GM12878 (cell line): Measurements from ENCODE around the gene TAPBP. TPM values are rescaled to one million over a fixed set of nuclear protein-coding genes. Genes with fewer than 3 reads are reported as not detected.

Experiments
- CEBPB ChIP-seq, 2 experiments: fragments of 150-350 bp in 1 of 2; IDR thresholded peaks; 2 replicates each; pipeline ENCODE4 v1.6.1; 2012 to 2014; ENCODE audit warnings: low read depth in 2 of 2, low read length in 2 of 2, borderline replicate concordance in 1 of 2, inconsistent platforms in 1 of 2
- CHD4 ChIP-seq: fragments of 200-600 bp; sonication (generic); IDR thresholded peaks from 2 replicates; pipeline ENCODE4 v1.6.1; 2016; ENCODE audit warnings: mild to moderate bottlenecking
- GABPA ChIP-seq: IDR thresholded peaks from 2 replicates; pipeline ENCODE4 v1.6.1; 2014; ENCODE audit warnings: antibody characterized with exemption, low read depth, mild to moderate bottlenecking, inconsistent platforms
- GATAD2B ChIP-seq: fragments of 450-650 bp; conservative IDR thresholded peaks from 2 replicates; pipeline ENCODE4 v1.6.1; 2017; ENCODE audit warnings: low read depth, mild to moderate bottlenecking, moderate library complexity
- HDAC2 ChIP-seq: fragments of 200-600 bp; sonication (generic); IDR thresholded peaks from 2 replicates; pipeline ENCODE4 v1.6.1; 2017
- JUNB ChIP-seq: IDR thresholded peaks from 2 replicates; pipeline ENCODE4 v1.6.1; 2016; ENCODE audit warnings: antibody characterized with exemption, mild to moderate bottlenecking
- LARP7 ChIP-seq: fragments of 450-650 bp; IDR thresholded peaks from 2 replicates; pipeline ENCODE4 v1.6.1; 2017; ENCODE audit warnings: mild to moderate bottlenecking
- MEF2A ChIP-seq: IDR thresholded peaks from 2 replicates; pipeline ENCODE4 v1.6.1; 2011; ENCODE audit warnings: low read depth, mild to moderate bottlenecking, low read length, moderate library complexity; ENCODE audit not compliant: insufficient read depth
- NR2C2 ChIP-seq: IDR thresholded peaks from 2 replicates; pipeline ENCODE4 v1.6.1; 2011; ENCODE audit warnings: borderline replicate concordance, low read depth; ENCODE audit not compliant: control insufficient read depth, insufficient read length
- SUZ12 ChIP-seq: fragments of 200-600 bp; sonication (generic); IDR thresholded peaks from one replicate; pipeline ENCODE4 v1.6.1; 2018; ENCODE audit warnings: antibody characterized with exemption, mild to moderate bottlenecking; ENCODE audit not compliant: unreplicated experiment
- TAF1 ChIP-seq: IDR thresholded peaks from 2 replicates; pipeline ENCODE4 v1.6.1; 2011; ENCODE audit warnings: mild to moderate bottlenecking, low read depth, low read length, borderline replicate concordance
- ZBED1 ChIP-seq: IDR thresholded peaks from 2 replicates; pipeline ENCODE4 v1.6.1; 2016; ENCODE audit warnings: borderline replicate concordance
- ZNF384 ChIP-seq: IDR thresholded peaks from 2 replicates; pipeline ENCODE4 v1.6.1; 2012; ENCODE audit warnings: low read depth, mild to moderate bottlenecking, low read length, improper control_type of control experiment, borderline replicate concordance
- polyA plus RNA-seq, 11 experiments: library from polyadenylated mRNA; depleted of rRNA in 4 of 11; unstranded in 6 of 11; stranded (reverse) in 5 of 11; fragments of >200 nt; fragmentation: Nextera tagmentation in 4 of 11; fragmentation: Illumina TruSeq in 1 of 11; extraction: Ambion mirVana in 4 of 11; extraction: Trizol in 1 of 11; gene quantifications; 1 replicate in 1 of 11; 2 replicates in 10 of 11; pipeline versions ENCODE4 v1.2.1 to v1.2.3, GENCODE V29; 2011 to 2016; ENCODE audit warnings: inconsistent platforms in 2 of 11, missing spikeins in 2 of 11, low read depth in 1 of 11
- total RNA-seq, 4 experiments: library from RNA; depleted of rRNA in 3 of 4; stranded (reverse); fragments of >200 nt in 3 of 4; fragmentation: Illumina TruSeq in 1 of 4; extraction: Trizol in 1 of 4; gene quantifications; 2 replicates each; pipeline versions ENCODE4 v1.2.1 to v1.2.3, GENCODE V29; 2013 to 2021
- TF ChIP-seq, protein P1 (sequence below): fragments of 450-650 bp; IDR thresholded peaks from 2 replicates; pipeline ENCODE4 v1.6.1; 2017; ENCODE audit warnings: mild to moderate bottlenecking, moderate library complexity
- TF ChIP-seq, protein P2 (sequence below): fragments of 450-650 bp; IDR thresholded peaks from 2 replicates; pipeline ENCODE4 v1.6.1; 2017; ENCODE audit warnings: antibody characterized with exemption, mild to moderate bottlenecking, moderate library complexity
- TF ChIP-seq, protein P3 (sequence below): fragments of 450-650 bp; IDR thresholded peaks from 2 replicates; pipeline ENCODE4 v1.6.1; 2018; ENCODE audit warnings: mild to moderate bottlenecking, low read depth, moderate library complexity; ENCODE audit not compliant: partially characterized antibody
- TF ChIP-seq, protein P4 (sequence below): IDR thresholded peaks from 2 replicates; pipeline ENCODE4 v1.6.1; 2011; ENCODE audit warnings: borderline replicate concordance, low read depth, mild to moderate bottlenecking, moderate library complexity, mixed read lengths, low read length; ENCODE audit not compliant: insufficient read depth; ENCODE audit errors: extremely low read length

Gene TAPBP
- total and polyA plus RNA-seq, 10 of the 15 experiments (the other 5 are each of a cell fraction or from before 2014, with no cell fraction given), result 14.6 to 210 (median 78.1) TPM

DNA sequence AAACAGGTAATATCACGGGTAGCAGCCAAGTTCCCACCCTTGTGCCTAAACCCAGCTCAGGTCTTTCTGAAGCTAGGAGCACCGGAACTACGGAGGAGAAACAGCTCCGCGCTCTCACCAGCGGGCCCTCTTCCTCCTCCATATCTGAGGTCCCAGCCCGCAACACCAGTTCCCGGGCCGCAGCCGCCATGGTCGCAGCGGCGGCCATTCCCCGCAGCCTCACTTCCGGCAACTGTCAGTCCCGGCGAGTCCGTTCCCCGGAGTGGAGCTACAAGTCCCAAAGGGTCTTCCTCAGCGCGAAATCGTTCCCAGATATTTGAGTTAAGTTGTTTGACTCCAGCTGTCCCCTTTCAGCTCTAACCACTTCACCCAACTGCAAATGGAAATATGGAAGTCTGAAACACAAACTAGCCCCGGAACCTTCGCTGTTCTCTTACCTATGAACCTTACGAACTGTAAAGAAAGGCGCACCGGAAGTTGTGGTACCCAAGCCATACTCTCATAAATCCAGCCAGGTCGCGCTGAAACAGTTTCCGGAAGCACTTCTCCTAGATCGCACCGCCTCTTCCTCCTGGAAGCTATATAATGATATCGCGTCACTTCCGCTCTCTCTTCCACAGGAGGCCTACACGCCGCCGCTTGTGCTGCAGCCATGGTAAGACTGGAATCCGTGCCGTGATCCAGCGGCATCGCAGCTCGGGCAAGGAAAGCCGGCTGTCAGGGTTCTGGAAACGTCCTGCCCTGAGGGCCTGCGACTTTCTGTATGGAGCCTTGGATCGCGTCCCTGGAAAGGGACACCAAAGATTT, 42.2 kb downstream of the TAPBP start, which contains the start of the genes RPS18 and VPS52 (continued):
- TF ChIP-seq, protein P1, sequence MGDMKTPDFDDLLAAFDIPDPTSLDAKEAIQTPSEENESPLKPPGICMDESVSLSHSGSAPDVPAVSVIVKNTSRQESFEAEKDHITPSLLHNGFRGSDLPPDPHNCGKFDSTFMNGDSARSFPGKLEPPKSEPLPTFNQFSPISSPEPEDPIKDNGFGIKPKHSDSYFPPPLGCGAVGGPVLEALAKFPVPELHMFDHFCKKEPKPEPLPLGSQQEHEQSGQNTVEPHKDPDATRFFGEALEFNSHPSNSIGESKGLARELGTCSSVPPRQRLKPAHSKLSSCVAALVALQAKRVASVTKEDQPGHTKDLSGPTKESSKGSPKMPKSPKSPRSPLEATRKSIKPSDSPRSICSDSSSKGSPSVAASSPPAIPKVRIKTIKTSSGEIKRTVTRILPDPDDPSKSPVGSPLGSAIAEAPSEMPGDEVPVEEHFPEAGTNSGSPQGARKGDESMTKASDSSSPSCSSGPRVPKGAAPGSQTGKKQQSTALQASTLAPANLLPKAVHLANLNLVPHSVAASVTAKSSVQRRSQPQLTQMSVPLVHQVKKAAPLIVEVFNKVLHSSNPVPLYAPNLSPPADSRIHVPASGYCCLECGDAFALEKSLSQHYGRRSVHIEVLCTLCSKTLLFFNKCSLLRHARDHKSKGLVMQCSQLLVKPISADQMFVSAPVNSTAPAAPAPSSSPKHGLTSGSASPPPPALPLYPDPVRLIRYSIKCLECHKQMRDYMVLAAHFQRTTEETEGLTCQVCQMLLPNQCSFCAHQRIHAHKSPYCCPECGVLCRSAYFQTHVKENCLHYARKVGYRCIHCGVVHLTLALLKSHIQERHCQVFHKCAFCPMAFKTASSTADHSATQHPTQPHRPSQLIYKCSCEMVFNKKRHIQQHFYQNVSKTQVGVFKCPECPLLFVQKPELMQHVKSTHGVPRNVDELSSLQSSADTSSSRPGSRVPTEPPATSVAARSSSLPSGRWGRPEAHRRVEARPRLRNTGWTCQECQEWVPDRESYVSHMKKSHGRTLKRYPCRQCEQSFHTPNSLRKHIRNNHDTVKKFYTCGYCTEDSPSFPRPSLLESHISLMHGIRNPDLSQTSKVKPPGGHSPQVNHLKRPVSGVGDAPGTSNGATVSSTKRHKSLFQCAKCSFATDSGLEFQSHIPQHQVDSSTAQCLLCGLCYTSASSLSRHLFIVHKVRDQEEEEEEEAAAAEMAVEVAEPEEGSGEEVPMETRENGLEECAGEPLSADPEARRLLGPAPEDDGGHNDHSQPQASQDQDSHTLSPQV, result no peak
- TF ChIP-seq JUNB (0 out of 2 replicates have a peak, but pooled peaks have one; percentile 7), TAF1 (peak; percentile 98), LARP7 (peak; percentile 76; the same call in 1 of the 2 replicates), ZNF384 (no peak), ZBED1 (peak; percentile 93), CEBPB (IDR thresholded peaks at IDR 0.05; ENCODE audit: borderline replicate concordance in 1 of 2, low read depth in 2 of 2, low read length in 2 of 2) (no peak), GABPA (no peak), GATAD2B (peak; percentile 46), HDAC2 (no peak), SUZ12 (no peak), NR2C2 (no peak), MEF2A (0 out of 2 replicates have a peak, but pooled peaks have one; percentile 30), CHD4 (no peak)
- TF ChIP-seq, protein P2, sequence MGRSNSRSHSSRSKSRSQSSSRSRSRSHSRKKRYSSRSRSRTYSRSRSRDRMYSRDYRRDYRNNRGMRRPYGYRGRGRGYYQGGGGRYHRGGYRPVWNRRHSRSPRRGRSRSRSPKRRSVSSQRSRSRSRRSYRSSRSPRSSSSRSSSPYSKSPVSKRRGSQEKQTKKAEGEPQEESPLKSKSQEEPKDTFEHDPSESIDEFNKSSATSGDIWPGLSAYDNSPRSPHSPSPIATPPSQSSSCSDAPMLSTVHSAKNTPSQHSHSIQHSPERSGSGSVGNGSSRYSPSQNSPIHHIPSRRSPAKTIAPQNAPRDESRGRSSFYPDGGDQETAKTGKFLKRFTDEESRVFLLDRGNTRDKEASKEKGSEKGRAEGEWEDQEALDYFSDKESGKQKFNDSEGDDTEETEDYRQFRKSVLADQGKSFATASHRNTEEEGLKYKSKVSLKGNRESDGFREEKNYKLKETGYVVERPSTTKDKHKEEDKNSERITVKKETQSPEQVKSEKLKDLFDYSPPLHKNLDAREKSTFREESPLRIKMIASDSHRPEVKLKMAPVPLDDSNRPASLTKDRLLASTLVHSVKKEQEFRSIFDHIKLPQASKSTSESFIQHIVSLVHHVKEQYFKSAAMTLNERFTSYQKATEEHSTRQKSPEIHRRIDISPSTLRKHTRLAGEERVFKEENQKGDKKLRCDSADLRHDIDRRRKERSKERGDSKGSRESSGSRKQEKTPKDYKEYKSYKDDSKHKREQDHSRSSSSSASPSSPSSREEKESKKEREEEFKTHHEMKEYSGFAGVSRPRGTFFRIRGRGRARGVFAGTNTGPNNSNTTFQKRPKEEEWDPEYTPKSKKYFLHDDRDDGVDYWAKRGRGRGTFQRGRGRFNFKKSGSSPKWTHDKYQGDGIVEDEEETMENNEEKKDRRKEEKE, result no peak
- TF ChIP-seq, protein P3, sequence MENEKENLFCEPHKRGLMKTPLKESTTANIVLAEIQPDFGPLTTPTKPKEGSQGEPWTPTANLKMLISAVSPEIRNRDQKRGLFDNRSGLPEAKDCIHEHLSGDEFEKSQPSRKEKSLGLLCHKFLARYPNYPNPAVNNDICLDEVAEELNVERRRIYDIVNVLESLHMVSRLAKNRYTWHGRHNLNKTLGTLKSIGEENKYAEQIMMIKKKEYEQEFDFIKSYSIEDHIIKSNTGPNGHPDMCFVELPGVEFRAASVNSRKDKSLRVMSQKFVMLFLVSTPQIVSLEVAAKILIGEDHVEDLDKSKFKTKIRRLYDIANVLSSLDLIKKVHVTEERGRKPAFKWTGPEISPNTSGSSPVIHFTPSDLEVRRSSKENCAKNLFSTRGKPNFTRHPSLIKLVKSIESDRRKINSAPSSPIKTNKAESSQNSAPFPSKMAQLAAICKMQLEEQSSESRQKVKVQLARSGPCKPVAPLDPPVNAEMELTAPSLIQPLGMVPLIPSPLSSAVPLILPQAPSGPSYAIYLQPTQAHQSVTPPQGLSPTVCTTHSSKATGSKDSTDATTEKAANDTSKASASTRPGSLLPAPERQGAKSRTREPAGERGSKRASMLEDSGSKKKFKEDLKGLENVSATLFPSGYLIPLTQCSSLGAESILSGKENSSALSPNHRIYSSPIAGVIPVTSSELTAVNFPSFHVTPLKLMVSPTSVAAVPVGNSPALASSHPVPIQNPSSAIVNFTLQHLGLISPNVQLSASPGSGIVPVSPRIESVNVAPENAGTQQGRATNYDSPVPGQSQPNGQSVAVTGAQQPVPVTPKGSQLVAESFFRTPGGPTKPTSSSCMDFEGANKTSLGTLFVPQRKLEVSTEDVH, result peak; percentile 98
- TF ChIP-seq, protein P4, sequence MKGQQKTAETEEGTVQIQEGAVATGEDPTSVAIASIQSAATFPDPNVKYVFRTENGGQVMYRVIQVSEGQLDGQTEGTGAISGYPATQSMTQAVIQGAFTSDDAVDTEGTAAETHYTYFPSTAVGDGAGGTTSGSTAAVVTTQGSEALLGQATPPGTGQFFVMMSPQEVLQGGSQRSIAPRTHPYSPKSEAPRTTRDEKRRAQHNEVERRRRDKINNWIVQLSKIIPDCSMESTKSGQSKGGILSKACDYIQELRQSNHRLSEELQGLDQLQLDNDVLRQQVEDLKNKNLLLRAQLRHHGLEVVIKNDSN, result no peak
